Measurements from ENCODE around the gene SLC32A1.

GRCh38 chr20:38704136-38704535 lies 20.1 kb upstream of the SLC32A1 start:
- TF ChIP-seq ZNF8 (CRISPR knock-in tag; IDR thresholded peaks at IDR 0.05), result no peak
- TF ChIP-seq POU6F1 (CRISPR knock-in tag; IDR thresholded peaks at IDR 0.05; ENCODE audit: borderline replicate concordance, low read depth), result no peak
- TF ChIP-seq TOX (CRISPR knock-in tag; IDR thresholded peaks at IDR 0.05; ENCODE audit: borderline replicate concordance), result no peak
- no peak for TF ChIP-seq ZC3H10 (CRISPR knock-in tag; IDR thresholded peaks at IDR 0.05)
- TF ChIP-seq ZNF565 (CRISPR knock-in tag; conservative IDR thresholded peaks at IDR 0.05; ENCODE audit: low read depth), result no peak
- TF ChIP-seq CSDC2 (CRISPR knock-in tag; IDR thresholded peaks at IDR 0.05), result no peak
- no peak for TF ChIP-seq ARNTL (CRISPR knock-in tag; IDR thresholded peaks at IDR 0.05; ENCODE audit: borderline replicate concordance, low read depth)
- no peak for TF ChIP-seq PPARA (CRISPR knock-in tag; IDR thresholded peaks at IDR 0.05; ENCODE audit: borderline replicate concordance)
- TF ChIP-seq OSR1 (CRISPR knock-in tag; IDR thresholded peaks at IDR 0.05), result no peak
- no peak for TF ChIP-seq SNAI2 (CRISPR knock-in tag; IDR thresholded peaks at IDR 0.05)
- TF ChIP-seq, protein P1, sequence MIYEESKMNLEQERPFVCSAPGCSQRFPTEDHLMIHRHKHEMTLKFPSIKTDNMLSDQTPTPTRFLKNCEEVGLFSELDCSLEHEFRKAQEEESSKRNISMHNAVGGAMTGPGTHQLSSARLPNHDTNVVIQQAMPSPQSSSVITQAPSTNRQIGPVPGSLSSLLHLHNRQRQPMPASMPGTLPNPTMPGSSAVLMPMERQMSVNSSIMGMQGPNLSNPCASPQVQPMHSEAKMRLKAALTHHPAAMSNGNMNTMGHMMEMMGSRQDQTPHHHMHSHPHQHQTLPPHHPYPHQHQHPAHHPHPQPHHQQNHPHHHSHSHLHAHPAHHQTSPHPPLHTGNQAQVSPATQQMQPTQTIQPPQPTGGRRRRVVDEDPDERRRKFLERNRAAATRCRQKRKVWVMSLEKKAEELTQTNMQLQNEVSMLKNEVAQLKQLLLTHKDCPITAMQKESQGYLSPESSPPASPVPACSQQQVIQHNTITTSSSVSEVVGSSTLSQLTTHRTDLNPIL (CRISPR knock-in tag; IDR thresholded peaks at IDR 0.05; ENCODE audit: low read depth), result no peak

Data from SK-N-SH treated with all-trans-retinoic acid at 6 μM for 48 hours (cell line).